ENCODE data around the gene RNASE4. TPM values are rescaled to one million over a fixed set of nuclear protein-coding genes. Genes with fewer than 3 reads are reported as not detected.
"Not testable (repeated sequence)": the region's sequence is repeated elsewhere in the genome, so short reads cannot be mapped to it uniquely, and the experiment has no call there.

RNASE4 gene
- total RNA-seq, 8 experiments from 2014 or later: 0.98 to 9.2 (median 2.0) TPM

- H3K27ac ChIP-seq: no peak overlapping the region
- ATAC-seq (replicated peaks in 6 of 8): no peak
- in situ Hi-C loops (cut with MboI; ENCODE audit: low pct_unique_long_range_greater_than_20kb in 2 of 9, low sequenced_read_pairs in 9 of 9, unreplicated experiment in 9 of 9): no loop called here
Observed at GRCh38 chr14:20659336-20659735, 25.0 kb upstream of the RNASE4 start.

GRCh38 chr14:20659813-20660395, 24.5 kb upstream of the RNASE4 start:
- no peak for ATAC-seq (replicated peaks in 6 of 8)
- in situ Hi-C loops (cut with MboI; ENCODE audit: low pct_unique_long_range_greater_than_20kb in 2 of 9, low sequenced_read_pairs in 9 of 9, unreplicated experiment in 9 of 9): no loop called here
- WGBS, 10 experiments: 20 to 87% (median 56%) methylated on average over 2 to 12 of the region's 26 CpGs
- Histone ChIP-seq H3K4me3 (no peak overlapping the region), H3K27ac (no peak overlapping the region), H3K4me1 (replicated peaks in 1 of 2) (no peaks in the 10 kb centered on the region)

More at GRCh38 chr14:20659336-20659735, 25.0 kb upstream of the RNASE4 start:
- H3K4me3 ChIP-seq: no peak overlapping the region
- no peaks in the 10 kb centered on the region for H3K4me1 ChIP-seq (replicated peaks in 1 of 2)
- 11 to 52% (median 20%) methylated on average over 1 to 4 of the region's 6 CpGs; no CpG with 5 or more reads in 5 of the 10 experiments for WGBS, 10 experiments

GRCh38 chr14:20661197-20661596, 23.2 kb upstream of the RNASE4 start:
- 0 to 100% (median 26%) methylated on average over 1 of the region's 2 CpGs; no CpG with 5 or more reads in 4 of the 10 experiments for WGBS, 10 experiments
- no peak for ATAC-seq (replicated peaks in 6 of 8)
- in situ Hi-C loops (cut with MboI; ENCODE audit: low pct_unique_long_range_greater_than_20kb in 2 of 9, low sequenced_read_pairs in 9 of 9, unreplicated experiment in 9 of 9): no loop called here

GRCh38 chr14:20662968-20663732, 21.2 kb upstream of the RNASE4 start:
- ATAC-seq (replicated peaks in 6 of 8): peak; percentile 74 to 98 (median 94)
- in situ Hi-C loops (cut with MboI; ENCODE audit: low pct_unique_long_range_greater_than_20kb in 2 of 9, low sequenced_read_pairs in 9 of 9, unreplicated experiment in 9 of 9): no loop called here
- Histone ChIP-seq H3K27ac (no peak overlapping the region), H3K4me1 (replicated peaks in 1 of 2) (no peaks in the 10 kb centered on the region), H3K4me3 (peak overlapping the region in 3 of 5 donors; percentile 26 to 30 (median 27))
- 0 to 10% (median 1%) methylated on average over 1 to 19 of the region's 31 CpGs; no CpG with 5 or more reads in 1 of the 10 experiments for WGBS, 10 experiments

More at GRCh38 chr14:20661197-20661596, 23.2 kb upstream of the RNASE4 start:
- H3K4me1 ChIP-seq (replicated peaks in 1 of 2): no peaks in the 10 kb centered on the region
- no peak overlapping the region for H3K27ac ChIP-seq
- no peak overlapping the region for H3K4me3 ChIP-seq

GRCh38 chr14:20666400-20666961, 17.9 kb upstream of the RNASE4 start:
- H3K27ac ChIP-seq; H3K4me3 ChIP-seq; in situ Hi-C loops (cut with MboI; ENCODE audit: low pct_unique_long_range_greater_than_20kb in 2 of 9, low sequenced_read_pairs in 9 of 9, unreplicated experiment in 9 of 9); H3K4me1 ChIP-seq (replicated peaks in 1 of 2); ATAC-seq (replicated peaks in 6 of 8): not testable (repeated sequence)
- 10 to 70% (median 62%) methylated on average over 2 to 7 of the region's 7 CpGs; no CpG with 5 or more reads in 1 of the 10 experiments for WGBS, 10 experiments

- in situ Hi-C loops (cut with MboI; ENCODE audit: low pct_unique_long_range_greater_than_20kb in 2 of 9, low sequenced_read_pairs in 9 of 9, unreplicated experiment in 9 of 9): no loop called here
- ATAC-seq (replicated peaks in 6 of 8): no peak
- Histone ChIP-seq H3K27ac (no peak overlapping the region), H3K4me1 (replicated peaks in 1 of 2) (no peaks in the 10 kb centered on the region), H3K4me3 (no peak overlapping the region)
- 0 to 100% (median 89%) methylated on average over 1 to 2 of the region's 2 CpGs; no CpG with 5 or more reads in 3 of the 10 experiments for WGBS, 10 experiments
Observed at GRCh38 chr14:20667957-20668356, 16.4 kb upstream of the RNASE4 start.

- no peaks in the 10 kb centered on the region for H3K4me1 ChIP-seq (replicated peaks in 1 of 2)
- peak in 1 of 8 experiments; percentile 37 for ATAC-seq (replicated peaks in 6 of 8)
- no peak overlapping the region for H3K4me3 ChIP-seq
- in situ Hi-C loops (cut with MboI; ENCODE audit: low pct_unique_long_range_greater_than_20kb in 2 of 9, low sequenced_read_pairs in 9 of 9, unreplicated experiment in 9 of 9): no loop called here
- WGBS, 10 experiments: 8 to 83% methylated on average over 1 to 2 of the region's 2 CpGs; no CpG with 5 or more reads in 8 of the 10 experiments
- no peak overlapping the region for H3K27ac ChIP-seq
Observed at GRCh38 chr14:20668969-20669368, 15.4 kb upstream of the RNASE4 start.

- Histone ChIP-seq H3K4me1 (replicated peaks in 1 of 2) (no peaks in the 10 kb centered on the region), H3K27ac (no peak overlapping the region), H3K4me3 (no peak overlapping the region)
- WGBS, 10 experiments: 0 to 100% (median 86%) methylated on average over 1 to 4 of the region's 4 CpGs; no CpG with 5 or more reads in 3 of the 10 experiments
- ATAC-seq (replicated peaks in 6 of 8): no peak
- in situ Hi-C loops (cut with MboI; ENCODE audit: low pct_unique_long_range_greater_than_20kb in 2 of 9, low sequenced_read_pairs in 9 of 9, unreplicated experiment in 9 of 9): no loop called here
Observed at GRCh38 chr14:20671597-20672283, 12.6 kb upstream of the RNASE4 start.

- Histone ChIP-seq H3K27ac (no peak overlapping the region), H3K4me3 (no peak overlapping the region), H3K4me1 (replicated peaks in 1 of 2) (peaks cover 0 to 1% of the 10 kb centered on the region in 2 donors)
- WGBS, 10 experiments: 40 to 100% (median 60%) methylated on average over 1 to 2 of the region's 2 CpGs; no CpG with 5 or more reads in 5 of the 10 experiments
- ATAC-seq (replicated peaks in 6 of 8): no peak
- in situ Hi-C loops (cut with MboI; ENCODE audit: low pct_unique_long_range_greater_than_20kb in 2 of 9, low sequenced_read_pairs in 9 of 9, unreplicated experiment in 9 of 9): loop anchor here in 2 of 9 experiments (25.0 kb wide), 1 partner anchor 338 kb away; the partner anchor contains the start of genes CCNB1IP1 (in 2 of the 2) and PARP2 (in 2 of the 2)
Observed at GRCh38 chr14:20675669-20676068, 8.7 kb upstream of the RNASE4 start.

- Histone ChIP-seq H3K4me1 (replicated peaks in 1 of 2) (peaks cover 0 to 2% of the 10 kb centered on the region in 2 donors), H3K4me3 (no peak overlapping the region), H3K27ac (no peak overlapping the region)
- no peak for ATAC-seq (replicated peaks in 6 of 8)
- WGBS, 10 experiments: 0 to 100% (median 57%) methylated on average over 1 to 2 of the region's 2 CpGs; no CpG with 5 or more reads in 5 of the 10 experiments
- in situ Hi-C loops (cut with MboI; ENCODE audit: low pct_unique_long_range_greater_than_20kb in 2 of 9, low sequenced_read_pairs in 9 of 9, unreplicated experiment in 9 of 9): loop anchor here in 2 of 9 experiments (25.0 kb wide), 1 partner anchor 339 kb away; the partner anchor contains the start of genes CCNB1IP1 (in 2 of the 2) and PARP2 (in 2 of the 2)
Observed at GRCh38 chr14:20676072-20676471, 8.3 kb upstream of the RNASE4 start.

- WGBS, 10 experiments: 20 to 100% (median 80%) methylated on average over 1 of the region's 1 CpG; no CpG with 5 or more reads in 3 of the 10 experiments
- no peak overlapping the region for H3K27ac ChIP-seq
- ATAC-seq (replicated peaks in 6 of 8): no peak
- H3K4me3 ChIP-seq: peak overlapping the region in 4 of 5 donors; percentile 70 to 96 (median 84)
- in situ Hi-C loops (cut with MboI; ENCODE audit: low pct_unique_long_range_greater_than_20kb in 2 of 9, low sequenced_read_pairs in 9 of 9, unreplicated experiment in 9 of 9): loop anchor here in 2 of 9 experiments (25.0 kb wide), 1 partner anchor 343 kb away; the partner anchor contains the start of genes CCNB1IP1 (in 2 of the 2) and PARP2 (in 2 of the 2)
- peaks cover 0 to 2% of the 10 kb centered on the region in 2 donors for H3K4me1 ChIP-seq (replicated peaks in 1 of 2)
Observed at GRCh38 chr14:20679907-20680306, 4.5 kb upstream of the RNASE4 start.

GRCh38 chr14:20680363-20680762, 4.0 kb upstream of the RNASE4 start:
- in situ Hi-C loops (cut with MboI; ENCODE audit: low pct_unique_long_range_greater_than_20kb in 2 of 9, low sequenced_read_pairs in 9 of 9, unreplicated experiment in 9 of 9): loop anchor here in 2 of 9 experiments (25.0 kb wide), 1 partner anchor 343 kb away; the partner anchor contains the start of genes CCNB1IP1 (in 2 of the 2) and PARP2 (in 2 of the 2)
- peaks cover 0 to 2% of the 10 kb centered on the region in 2 donors for H3K4me1 ChIP-seq (replicated peaks in 1 of 2)
- no peak for ATAC-seq (replicated peaks in 6 of 8)
- peak overlapping the region; percentile 70 to 96 (median 85) for H3K4me3 ChIP-seq
- no peak overlapping the region for H3K27ac ChIP-seq
- 50 to 77% (median 68%) methylated on average over 1 to 8 of the region's 8 CpGs; no CpG with 5 or more reads in 1 of the 10 experiments for WGBS, 10 experiments
